ENCODE results near the gene ANGPT4. TPM values are rescaled to one million over a fixed set of nuclear protein-coding genes. Genes with fewer than 3 reads are reported as not detected.

Gene ANGPT4
- total RNA-seq, 1 experiment from 2014 or later, result 0.20 TPM

DNA sequence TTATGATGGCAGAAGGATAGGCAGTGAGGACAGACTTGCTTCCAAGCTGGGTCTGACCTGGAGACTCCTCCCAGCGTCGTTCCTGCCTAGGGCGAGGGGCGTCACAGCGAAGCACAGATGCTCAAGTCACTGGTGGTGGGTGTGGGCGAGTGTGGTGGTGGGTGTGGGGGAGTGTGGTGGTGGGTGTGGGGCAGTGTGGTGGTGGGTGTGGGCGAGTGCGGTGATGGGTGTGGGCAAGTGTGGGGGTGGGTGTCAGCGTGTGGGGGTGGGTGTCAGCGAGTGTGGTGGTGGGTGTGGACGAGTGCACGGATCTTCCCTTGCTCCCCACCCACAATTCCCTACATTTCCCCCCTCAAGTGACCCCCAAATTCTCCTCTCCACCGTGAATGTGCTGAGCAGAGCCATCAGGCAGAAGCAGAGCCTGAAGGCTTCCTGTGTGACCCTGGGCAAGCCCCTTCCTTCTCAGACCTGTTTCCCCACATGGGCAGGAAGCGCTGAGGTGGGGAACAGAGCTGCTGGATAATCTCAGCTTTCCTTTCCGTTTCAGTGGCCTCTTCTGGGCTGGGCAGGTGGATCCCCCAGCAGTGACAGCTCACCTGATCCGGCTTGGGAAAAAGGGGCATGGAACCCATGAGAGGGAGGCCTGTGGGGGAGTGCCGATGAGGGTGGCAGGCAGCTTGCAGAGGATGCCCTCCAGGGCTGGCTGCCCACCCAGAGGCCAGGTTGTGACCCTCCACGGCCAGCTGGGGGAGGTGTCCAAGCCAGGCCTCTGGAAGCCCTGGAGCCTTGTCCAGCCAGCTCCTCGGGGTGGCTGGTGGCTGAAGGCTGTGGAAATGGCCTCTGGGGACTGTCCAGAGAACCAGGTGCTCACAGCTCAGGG lies 43.0 kb upstream of the ANGPT4 start:
- DNase-seq (ENCODE audit: low spot score), result no peak
- TF ChIP-seq IRF2 (CRISPR knock-in tag; IDR thresholded peaks at IDR 0.05; ENCODE audit: borderline replicate concordance, low read depth) (no peak), HMGA2 (CRISPR knock-in tag; IDR thresholded peaks at IDR 0.05) (no peak), GRHL2 (CRISPR knock-in tag; IDR thresholded peaks at IDR 0.05; ENCODE audit: insufficient replicate concordance, severe bottlenecking) (no peak), ETV6 (CRISPR knock-in tag; IDR thresholded peaks at IDR 0.05) (no peak), NFYB (CRISPR knock-in tag; conservative IDR thresholded peaks at IDR 0.05; ENCODE audit: low read depth) (no peak)
- TF ChIP-seq, protein P1, sequence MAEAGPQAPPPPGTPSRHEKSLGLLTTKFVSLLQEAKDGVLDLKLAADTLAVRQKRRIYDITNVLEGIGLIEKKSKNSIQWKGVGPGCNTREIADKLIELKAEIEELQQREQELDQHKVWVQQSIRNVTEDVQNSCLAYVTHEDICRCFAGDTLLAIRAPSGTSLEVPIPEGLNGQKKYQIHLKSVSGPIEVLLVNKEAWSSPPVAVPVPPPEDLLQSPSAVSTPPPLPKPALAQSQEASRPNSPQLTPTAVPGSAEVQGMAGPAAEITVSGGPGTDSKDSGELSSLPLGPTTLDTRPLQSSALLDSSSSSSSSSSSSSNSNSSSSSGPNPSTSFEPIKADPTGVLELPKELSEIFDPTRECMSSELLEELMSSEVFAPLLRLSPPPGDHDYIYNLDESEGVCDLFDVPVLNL (CRISPR knock-in tag; IDR thresholded peaks at IDR 0.05; ENCODE audit: borderline replicate concordance, low read depth), result no peak
- TF ChIP-seq, protein P2, sequence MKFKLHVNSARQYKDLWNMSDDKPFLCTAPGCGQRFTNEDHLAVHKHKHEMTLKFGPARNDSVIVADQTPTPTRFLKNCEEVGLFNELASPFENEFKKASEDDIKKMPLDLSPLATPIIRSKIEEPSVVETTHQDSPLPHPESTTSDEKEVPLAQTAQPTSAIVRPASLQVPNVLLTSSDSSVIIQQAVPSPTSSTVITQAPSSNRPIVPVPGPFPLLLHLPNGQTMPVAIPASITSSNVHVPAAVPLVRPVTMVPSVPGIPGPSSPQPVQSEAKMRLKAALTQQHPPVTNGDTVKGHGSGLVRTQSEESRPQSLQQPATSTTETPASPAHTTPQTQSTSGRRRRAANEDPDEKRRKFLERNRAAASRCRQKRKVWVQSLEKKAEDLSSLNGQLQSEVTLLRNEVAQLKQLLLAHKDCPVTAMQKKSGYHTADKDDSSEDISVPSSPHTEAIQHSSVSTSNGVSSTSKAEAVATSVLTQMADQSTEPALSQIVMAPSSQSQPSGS (CRISPR knock-in tag; IDR thresholded peaks at IDR 0.05; ENCODE audit: borderline replicate concordance, low read depth), result no peak
- TF ChIP-seq, protein P3, sequence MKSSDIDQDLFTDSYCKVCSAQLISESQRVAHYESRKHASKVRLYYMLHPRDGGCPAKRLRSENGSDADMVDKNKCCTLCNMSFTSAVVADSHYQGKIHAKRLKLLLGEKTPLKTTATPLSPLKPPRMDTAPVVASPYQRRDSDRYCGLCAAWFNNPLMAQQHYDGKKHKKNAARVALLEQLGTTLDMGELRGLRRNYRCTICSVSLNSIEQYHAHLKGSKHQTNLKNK (CRISPR knock-in tag; IDR thresholded peaks at IDR 0.05), result no peak
- TF ChIP-seq, protein P4, sequence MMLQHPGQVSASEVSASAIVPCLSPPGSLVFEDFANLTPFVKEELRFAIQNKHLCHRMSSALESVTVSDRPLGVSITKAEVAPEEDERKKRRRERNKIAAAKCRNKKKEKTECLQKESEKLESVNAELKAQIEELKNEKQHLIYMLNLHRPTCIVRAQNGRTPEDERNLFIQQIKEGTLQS (CRISPR knock-in tag; conservative IDR thresholded peaks at IDR 0.05), result no peak
- TF ChIP-seq, protein P5, sequence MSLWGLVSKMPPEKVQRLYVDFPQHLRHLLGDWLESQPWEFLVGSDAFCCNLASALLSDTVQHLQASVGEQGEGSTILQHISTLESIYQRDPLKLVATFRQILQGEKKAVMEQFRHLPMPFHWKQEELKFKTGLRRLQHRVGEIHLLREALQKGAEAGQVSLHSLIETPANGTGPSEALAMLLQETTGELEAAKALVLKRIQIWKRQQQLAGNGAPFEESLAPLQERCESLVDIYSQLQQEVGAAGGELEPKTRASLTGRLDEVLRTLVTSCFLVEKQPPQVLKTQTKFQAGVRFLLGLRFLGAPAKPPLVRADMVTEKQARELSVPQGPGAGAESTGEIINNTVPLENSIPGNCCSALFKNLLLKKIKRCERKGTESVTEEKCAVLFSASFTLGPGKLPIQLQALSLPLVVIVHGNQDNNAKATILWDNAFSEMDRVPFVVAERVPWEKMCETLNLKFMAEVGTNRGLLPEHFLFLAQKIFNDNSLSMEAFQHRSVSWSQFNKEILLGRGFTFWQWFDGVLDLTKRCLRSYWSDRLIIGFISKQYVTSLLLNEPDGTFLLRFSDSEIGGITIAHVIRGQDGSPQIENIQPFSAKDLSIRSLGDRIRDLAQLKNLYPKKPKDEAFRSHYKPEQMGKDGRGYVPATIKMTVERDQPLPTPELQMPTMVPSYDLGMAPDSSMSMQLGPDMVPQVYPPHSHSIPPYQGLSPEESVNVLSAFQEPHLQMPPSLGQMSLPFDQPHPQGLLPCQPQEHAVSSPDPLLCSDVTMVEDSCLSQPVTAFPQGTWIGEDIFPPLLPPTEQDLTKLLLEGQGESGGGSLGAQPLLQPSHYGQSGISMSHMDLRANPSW (CRISPR knock-in tag; conservative IDR thresholded peaks at IDR 0.05; ENCODE audit: low read depth), result no peak
- ChIA-PET CTCF (interaction anchor here (0.6 to 6.9 kb wide), 16 partner anchors 8 to 1945 kb away, joined by 3 to 71 read pairs (median 4); partner anchors contain the start of gene ANGPT4), POLR2A (no interaction called here)
- Mint-ChIP-seq H3K4me3 (no peak overlapping the region), H3K27me3 (ENCODE audit: low read depth) (peaks cover 3% of the 10 kb centered on the region), H3K9me3 (no peaks in the 10 kb centered on the region), H3K36me3 (no peaks in the 10 kb centered on the region), H3K4me1 (peaks cover 2% of the 10 kb centered on the region; the same call in 1 of the 2 replicates), H3K27ac (no peak overlapping the region)
- ATAC-seq, result no peak

DNA sequence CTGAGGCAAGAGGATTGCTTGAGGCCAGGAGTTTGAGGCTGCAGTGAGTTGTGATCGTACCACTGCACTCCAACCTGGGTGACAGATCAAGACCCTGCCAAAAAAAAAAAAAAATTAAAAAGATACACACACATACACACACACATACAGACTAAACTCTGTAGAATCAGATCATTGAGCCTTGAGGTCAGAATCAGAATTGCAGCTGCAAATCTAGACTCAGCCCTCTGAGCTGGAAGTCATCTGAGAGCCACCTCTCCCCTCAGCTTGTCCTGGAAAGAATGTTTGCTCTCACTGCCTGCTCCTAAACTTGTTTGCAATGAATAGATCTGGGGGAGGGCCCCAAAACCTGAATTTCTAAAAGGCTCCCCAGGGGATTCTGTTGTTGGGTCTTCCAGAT lies 41.4 kb upstream of the ANGPT4 start:
- Mint-ChIP-seq H3K9me3 (no peaks in the 10 kb centered on the region), H3K4me1 (peaks cover 2% of the 10 kb centered on the region; the same call in 1 of the 2 replicates), H3K4me3 (no peak overlapping the region), H3K27ac (no peak overlapping the region), H3K27me3 (ENCODE audit: low read depth) (peaks cover 5% of the 10 kb centered on the region), H3K36me3 (no peaks in the 10 kb centered on the region)
- no peak for DNase-seq (ENCODE audit: low spot score)
- TF ChIP-seq, protein P6, sequence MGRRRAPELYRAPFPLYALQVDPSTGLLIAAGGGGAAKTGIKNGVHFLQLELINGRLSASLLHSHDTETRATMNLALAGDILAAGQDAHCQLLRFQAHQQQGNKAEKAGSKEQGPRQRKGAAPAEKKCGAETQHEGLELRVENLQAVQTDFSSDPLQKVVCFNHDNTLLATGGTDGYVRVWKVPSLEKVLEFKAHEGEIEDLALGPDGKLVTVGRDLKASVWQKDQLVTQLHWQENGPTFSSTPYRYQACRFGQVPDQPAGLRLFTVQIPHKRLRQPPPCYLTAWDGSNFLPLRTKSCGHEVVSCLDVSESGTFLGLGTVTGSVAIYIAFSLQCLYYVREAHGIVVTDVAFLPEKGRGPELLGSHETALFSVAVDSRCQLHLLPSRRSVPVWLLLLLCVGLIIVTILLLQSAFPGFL (CRISPR knock-in tag; IDR thresholded peaks at IDR 0.05; ENCODE audit: borderline replicate concordance), result no peak
- TF ChIP-seq GRHL2 (CRISPR knock-in tag; IDR thresholded peaks at IDR 0.05; ENCODE audit: insufficient replicate concordance, severe bottlenecking) (no peak), ZNF416 (CRISPR knock-in tag; IDR thresholded peaks at IDR 0.05) (no peak), ZNF232 (CRISPR knock-in tag; IDR thresholded peaks at IDR 0.05) (no peak), PRRX2 (CRISPR knock-in tag; IDR thresholded peaks at IDR 0.05) (no peak), MXD4 (CRISPR knock-in tag; IDR thresholded peaks at IDR 0.05; ENCODE audit: borderline replicate concordance) (no peak), FOXJ3 (CRISPR knock-in tag; IDR thresholded peaks at IDR 0.05; ENCODE audit: borderline replicate concordance) (no peak), ELF4 (CRISPR knock-in tag; IDR thresholded peaks at IDR 0.05; ENCODE audit: low read depth) (no peak), NFYB (CRISPR knock-in tag; conservative IDR thresholded peaks at IDR 0.05; ENCODE audit: low read depth) (no peak), RELA (CRISPR knock-in tag; IDR thresholded peaks at IDR 0.05; ENCODE audit: borderline replicate concordance) (no peak)
- TF ChIP-seq, protein P7, sequence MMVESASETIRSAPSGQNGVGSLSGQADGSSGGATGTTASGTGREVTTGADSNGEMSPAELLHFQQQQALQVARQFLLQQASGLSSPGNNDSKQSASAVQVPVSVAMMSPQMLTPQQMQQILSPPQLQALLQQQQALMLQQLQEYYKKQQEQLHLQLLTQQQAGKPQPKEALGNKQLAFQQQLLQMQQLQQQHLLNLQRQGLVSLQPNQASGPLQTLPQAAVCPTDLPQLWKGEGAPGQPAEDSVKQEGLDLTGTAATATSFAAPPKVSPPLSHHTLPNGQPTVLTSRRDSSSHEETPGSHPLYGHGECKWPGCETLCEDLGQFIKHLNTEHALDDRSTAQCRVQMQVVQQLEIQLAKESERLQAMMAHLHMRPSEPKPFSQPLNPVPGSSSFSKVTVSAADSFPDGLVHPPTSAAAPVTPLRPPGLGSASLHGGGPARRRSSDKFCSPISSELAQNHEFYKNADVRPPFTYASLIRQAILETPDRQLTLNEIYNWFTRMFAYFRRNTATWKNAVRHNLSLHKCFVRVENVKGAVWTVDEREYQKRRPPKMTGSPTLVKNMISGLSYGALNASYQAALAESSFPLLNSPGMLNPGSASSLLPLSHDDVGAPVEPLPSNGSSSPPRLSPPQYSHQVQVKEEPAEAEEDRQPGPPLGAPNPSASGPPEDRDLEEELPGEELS (CRISPR knock-in tag; IDR thresholded peaks at IDR 0.05), result no peak
- ChIA-PET CTCF (interaction anchor here (0.6 to 6.9 kb wide), 19 partner anchors 9 to 229 kb away, joined by 3 to 71 read pairs (median 3); partner anchors contain the start of genes ANGPT4 and FAM110A), POLR2A (no interaction called here)
- no peak for ATAC-seq

Measured in WTC11 (cell line).